Right atrium auricular region (tissue), 2 donors: ENCODE measurements around the gene COL27A1. TPM values are rescaled to one million over a fixed set of nuclear protein-coding genes. Genes with fewer than 3 reads are reported as not detected.

Experiments
- DNase-seq: peaks from one replicate; pipeline ENCODE4 v3.0.0-alpha.2; 2019; ENCODE audit warnings: low spot score
- H3K27ac ChIP-seq, 2 donors: fragments of 200-600 bp; sonication (generic); 1 replicate in 1 of 2; 2 replicates in 1 of 2; pipeline ENCODE4 v1.5.1; 2016 to 2019
- H3K27me3 ChIP-seq, 2 donors: fragments of 200-600 bp; sonication (generic); one replicate each; pipeline versions ENCODE4 v1.5.1 to v1.6.0; 2017 to 2019
- H3K36me3 ChIP-seq: fragments of 200-600 bp; sonication (generic); one replicate; pipeline ENCODE4 v1.5.1; 2016
- H3K4me1 ChIP-seq, 2 donors: fragments of 200-600 bp; sonication (generic); one replicate each; pipeline versions ENCODE4 v1.5.1 to v1.6.0; 2017 to 2019
- H3K4me3 ChIP-seq, 2 donors: fragments of 200-600 bp; sonication (generic); 1 replicate in 1 of 2; 2 replicates in 1 of 2; pipeline ENCODE4 v1.5.1; 2017 to 2019; ENCODE audit warnings: mild to moderate bottlenecking in 1 of 2, moderate library complexity in 1 of 2
- H3K9me3 ChIP-seq, 2 donors: fragments of 200-600 bp; sonication (generic); one replicate each; pipeline ENCODE4 v1.5.1; 2019
- CTCF ChIP-seq, 2 donors: fragments of 200-600 bp; sonication (generic); IDR thresholded peaks; one replicate each; pipeline ENCODE4 v1.5.1; 2019; ENCODE audit warnings: antibody characterized with exemption in 2 of 2
- total RNA-seq, 2 donors: library from RNA; depleted of rRNA; stranded (reverse); fragments of >200 nt; gene quantifications; one replicate each; pipeline ENCODE4 v1.1.0, GENCODE V29; 2016

COL27A1 gene
- total RNA-seq, 2 donors from 2014 or later: 1.5 to 2.7 TPM

GRCh38 chr9:114276908-114277821, 121.8 kb downstream of the COL27A1 start:
- Histone ChIP-seq H3K4me1 (peaks cover 0 to 10% of the 10 kb centered on the region in 2 donors), H3K9me3 (no peaks in the 10 kb centered on the region), H3K36me3 (no peaks in the 10 kb centered on the region), H3K27ac (no peak overlapping the region), H3K4me3 (no peak overlapping the region), H3K27me3 (no peaks in the 10 kb centered on the region)
- no peak for DNase-seq
- no peak for TF ChIP-seq CTCF (IDR thresholded peaks at IDR 0.05)

GRCh38 chr9:114278356-114278755, 123.0 kb downstream of the COL27A1 start:
- H3K27me3 ChIP-seq: no peaks in the 10 kb centered on the region
- H3K27ac ChIP-seq: no peak overlapping the region
- no peak for TF ChIP-seq CTCF (IDR thresholded peaks at IDR 0.05)
- H3K4me3 ChIP-seq: no peak overlapping the region
- H3K36me3 ChIP-seq: no peaks in the 10 kb centered on the region
- peaks cover 0 to 10% of the 10 kb centered on the region in 2 donors for H3K4me1 ChIP-seq
- no peak for DNase-seq
- no peaks in the 10 kb centered on the region for H3K9me3 ChIP-seq

DNA sequence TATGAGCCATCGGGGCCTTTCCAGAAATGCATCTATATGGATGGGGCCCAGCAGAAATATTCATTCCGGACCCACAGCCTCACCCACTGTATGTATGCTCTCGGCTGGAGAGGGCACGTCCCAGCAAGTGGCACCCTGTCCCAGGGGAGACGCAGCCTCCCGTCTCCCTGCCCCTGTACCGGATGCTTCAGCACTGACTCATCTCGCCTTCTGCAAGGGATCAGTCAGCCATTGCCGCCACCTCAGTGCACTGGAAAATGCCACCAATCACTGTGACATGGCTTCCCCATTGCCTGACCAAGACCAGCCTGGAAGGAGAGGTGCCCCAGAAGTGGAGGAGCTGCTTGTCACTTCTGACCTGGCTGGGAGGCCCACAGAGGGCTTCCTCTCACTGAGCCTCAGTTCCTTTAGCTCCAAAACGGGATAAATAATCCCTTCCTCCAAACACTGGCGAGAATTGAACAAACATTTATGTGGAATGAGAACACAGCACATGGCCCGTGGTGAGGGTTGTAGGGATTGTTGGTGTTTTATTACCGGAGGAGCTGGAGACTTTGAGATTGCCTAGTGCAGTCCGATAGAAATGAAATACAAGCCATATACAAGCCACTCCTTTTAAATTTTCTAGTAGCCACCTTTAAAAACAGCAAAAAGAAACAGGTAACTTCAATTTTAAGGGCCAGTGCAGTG, 123.7 kb downstream of the COL27A1 start:
- Histone ChIP-seq H3K36me3 (no peaks in the 10 kb centered on the region), H3K27ac (no peak overlapping the region), H3K4me1 (peaks cover 0 to 10% of the 10 kb centered on the region in 2 donors), H3K27me3 (no peaks in the 10 kb centered on the region), H3K9me3 (no peaks in the 10 kb centered on the region), H3K4me3 (no peak overlapping the region)
- DNase-seq: no peak
- TF ChIP-seq CTCF (IDR thresholded peaks at IDR 0.05): no peak

DNA sequence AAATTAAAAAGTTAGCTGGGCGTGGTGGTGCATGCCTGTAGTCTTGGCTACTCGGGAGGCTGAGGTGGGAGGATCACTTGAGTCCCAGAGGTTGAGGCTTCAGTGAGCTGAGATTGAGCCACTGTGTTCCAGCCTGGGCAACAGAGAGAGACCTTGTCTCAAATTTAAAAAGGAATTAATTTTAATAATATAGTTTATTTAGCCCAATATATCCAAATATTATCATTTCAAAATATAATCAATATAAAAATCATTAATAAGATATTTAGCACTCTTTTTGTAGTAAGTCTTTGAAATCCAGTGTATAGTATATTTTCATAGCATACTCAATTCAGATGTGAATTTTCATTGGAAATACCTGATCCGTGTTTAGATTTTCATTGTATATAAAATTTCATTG, 124.4 kb downstream of the COL27A1 start:
- H3K36me3 ChIP-seq: no peaks in the 10 kb centered on the region
- no peak for TF ChIP-seq CTCF (IDR thresholded peaks at IDR 0.05)
- no peaks in the 10 kb centered on the region for H3K27me3 ChIP-seq
- H3K4me3 ChIP-seq: no peak overlapping the region
- DNase-seq: no peak
- H3K9me3 ChIP-seq: no peaks in the 10 kb centered on the region
- no peak overlapping the region for H3K27ac ChIP-seq
- H3K4me1 ChIP-seq: peaks cover 0 to 10% of the 10 kb centered on the region in 2 donors

DNA sequence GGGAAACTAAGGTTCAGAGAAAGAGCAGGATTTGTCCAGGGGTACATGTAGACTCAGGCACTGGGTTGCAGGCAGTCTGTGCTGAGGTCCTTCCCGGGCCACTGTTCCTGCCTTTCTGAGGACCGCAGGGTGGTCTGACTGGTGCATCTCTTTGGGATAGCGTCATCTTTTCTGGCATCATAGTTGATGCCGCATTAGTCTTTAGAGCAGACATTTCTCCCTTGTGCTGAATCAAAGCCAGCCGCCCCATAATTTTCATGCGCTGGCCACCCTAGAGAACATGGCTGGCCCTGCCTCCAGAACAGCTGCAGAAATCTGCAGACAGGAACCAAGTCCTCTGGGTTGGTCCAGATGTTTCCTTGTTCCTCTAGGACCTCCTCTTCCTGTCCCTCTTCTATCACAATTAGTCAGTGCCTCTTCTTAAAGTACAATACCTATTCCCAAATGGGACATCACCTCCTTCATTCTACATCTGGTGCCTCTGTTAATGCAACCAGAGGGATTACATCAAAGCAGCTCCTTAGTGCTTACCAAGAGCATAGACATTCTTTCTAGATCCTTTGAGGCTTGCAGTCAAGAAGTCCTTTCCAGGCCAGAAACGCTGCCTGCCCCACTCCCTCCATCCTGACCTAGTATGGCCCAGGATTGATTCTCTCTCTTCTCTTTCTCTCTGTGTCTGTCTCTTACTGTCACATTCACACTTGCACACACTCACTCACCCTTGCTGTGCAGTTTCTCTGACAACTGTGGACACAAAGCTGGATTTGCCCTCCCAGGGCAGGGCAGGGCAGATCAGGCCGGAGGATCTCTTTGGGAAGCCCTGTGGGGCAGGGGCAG, 125.5 kb downstream of the COL27A1 start:
- no peak overlapping the region for H3K27ac ChIP-seq
- no peak overlapping the region for H3K4me3 ChIP-seq
- H3K27me3 ChIP-seq: no peaks in the 10 kb centered on the region
- H3K9me3 ChIP-seq: no peaks in the 10 kb centered on the region
- TF ChIP-seq CTCF (IDR thresholded peaks at IDR 0.05): no peak
- H3K4me1 ChIP-seq: peaks cover 0 to 10% of the 10 kb centered on the region in 2 donors
- DNase-seq: no peak
- no peaks in the 10 kb centered on the region for H3K36me3 ChIP-seq
